Glutamatergic neuron (in vitro differentiated cells): ENCODE measurements around the gene CORO7. TPM values are rescaled to one million over a fixed set of nuclear protein-coding genes. Genes with fewer than 3 reads are reported as not detected.

Source experiments
- DNase-seq: peaks from one replicate; pipeline ENCODE4 v3.0.0; 2022
- H3K27ac Mint-ChIP-seq: one replicate; pipeline ENCODE4 v1.8.0; 2020; ENCODE audit warnings: mild to moderate bottlenecking, mixed read lengths, inconsistent platforms; ENCODE audit not compliant: unreplicated experiment
- H3K27me3 Mint-ChIP-seq: one replicate; pipeline ENCODE4 v1.8.0; 2020; ENCODE audit warnings: mild to moderate bottlenecking, moderate library complexity, mixed read lengths, inconsistent platforms; ENCODE audit not compliant: unreplicated experiment
- H3K36me3 Mint-ChIP-seq: one replicate; pipeline ENCODE4 v1.8.0; 2020; ENCODE audit warnings: mild to moderate bottlenecking, mixed read lengths, inconsistent platforms; ENCODE audit not compliant: unreplicated experiment
- H3K4me1 Mint-ChIP-seq: one replicate; pipeline ENCODE4 v1.8.0; 2020; ENCODE audit warnings: mild to moderate bottlenecking, low read depth, mixed read lengths, inconsistent platforms; ENCODE audit not compliant: unreplicated experiment
- H3K4me3 Mint-ChIP-seq: one replicate; pipeline ENCODE4 v1.8.0; 2020; ENCODE audit warnings: mild to moderate bottlenecking, mixed read lengths, inconsistent platforms; ENCODE audit not compliant: unreplicated experiment
- H3K9me3 Mint-ChIP-seq: one replicate; pipeline ENCODE4 v1.8.0; 2020; ENCODE audit warnings: mild to moderate bottlenecking, moderate library complexity, mixed read lengths, inconsistent platforms; ENCODE audit not compliant: unreplicated experiment
- total RNA-seq: library from RNA; stranded (reverse); fragmentation: NEBNext Ultra II Directional; extraction: Animal tissue kit (Norgen Biotek cat#: 25700); gene quantifications from one replicate; pipeline ENCODE4 v1.2.1, GENCODE V29; 2021; ENCODE audit not compliant: unreplicated experiment
- TF ChIP-seq, protein P1 (sequence below): fragments of 200-600 bp; sonication (generic); IDR thresholded peaks from one replicate; pipeline ENCODE4 v1.5.0; 2021; ENCODE audit not compliant: partially characterized antibody, unreplicated experiment

Gene CORO7
- total RNA-seq, 1 donor from 2014 or later = 200 TPM

DNA sequence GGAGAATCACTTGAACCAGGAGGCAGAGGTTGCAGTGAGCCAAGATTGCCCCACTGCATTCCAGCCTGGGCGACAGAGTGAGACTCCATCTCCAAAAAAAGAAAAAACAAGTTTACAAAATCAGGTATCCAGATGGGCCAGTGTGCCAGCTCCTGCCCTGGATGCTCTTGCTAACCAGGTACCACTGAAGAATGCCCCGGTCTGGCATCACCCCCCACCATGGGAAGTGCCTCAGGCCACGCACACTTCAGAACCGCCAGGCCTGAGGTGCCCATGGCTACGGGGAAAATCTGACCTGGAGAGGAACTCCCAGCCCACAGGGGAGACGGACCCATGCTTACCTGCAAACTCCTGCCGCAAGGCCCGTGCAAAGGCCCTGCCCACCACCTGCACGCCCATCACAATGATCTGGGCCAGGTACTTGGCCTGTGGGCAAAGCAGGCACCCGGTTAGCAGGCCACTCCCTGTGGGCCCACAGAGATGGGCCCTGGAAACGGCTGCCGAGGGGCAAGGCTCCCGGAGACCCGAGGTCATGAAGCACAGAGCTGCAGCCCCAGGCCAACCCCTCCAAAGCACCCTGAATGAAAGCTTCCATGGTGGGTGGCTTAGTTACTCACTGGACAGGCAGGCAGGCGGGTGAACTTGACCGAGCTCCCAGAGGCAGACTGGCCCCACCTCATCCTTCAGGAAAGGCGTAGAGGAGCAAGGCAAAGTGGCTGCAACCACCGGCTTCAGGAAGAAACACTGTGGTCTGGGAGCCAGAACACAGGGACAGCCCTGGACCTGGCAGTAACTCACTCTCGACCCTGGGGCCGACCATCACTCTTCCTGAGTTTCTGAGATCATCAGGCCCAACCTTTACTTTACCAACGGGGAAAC, 73.3 kb downstream of the CORO7 start:
- TF ChIP-seq, protein P1, sequence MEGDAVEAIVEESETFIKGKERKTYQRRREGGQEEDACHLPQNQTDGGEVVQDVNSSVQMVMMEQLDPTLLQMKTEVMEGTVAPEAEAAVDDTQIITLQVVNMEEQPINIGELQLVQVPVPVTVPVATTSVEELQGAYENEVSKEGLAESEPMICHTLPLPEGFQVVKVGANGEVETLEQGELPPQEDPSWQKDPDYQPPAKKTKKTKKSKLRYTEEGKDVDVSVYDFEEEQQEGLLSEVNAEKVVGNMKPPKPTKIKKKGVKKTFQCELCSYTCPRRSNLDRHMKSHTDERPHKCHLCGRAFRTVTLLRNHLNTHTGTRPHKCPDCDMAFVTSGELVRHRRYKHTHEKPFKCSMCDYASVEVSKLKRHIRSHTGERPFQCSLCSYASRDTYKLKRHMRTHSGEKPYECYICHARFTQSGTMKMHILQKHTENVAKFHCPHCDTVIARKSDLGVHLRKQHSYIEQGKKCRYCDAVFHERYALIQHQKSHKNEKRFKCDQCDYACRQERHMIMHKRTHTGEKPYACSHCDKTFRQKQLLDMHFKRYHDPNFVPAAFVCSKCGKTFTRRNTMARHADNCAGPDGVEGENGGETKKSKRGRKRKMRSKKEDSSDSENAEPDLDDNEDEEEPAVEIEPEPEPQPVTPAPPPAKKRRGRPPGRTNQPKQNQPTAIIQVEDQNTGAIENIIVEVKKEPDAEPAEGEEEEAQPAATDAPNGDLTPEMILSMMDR = no peak
- peaks cover 2% of the 10 kb centered on the region for H3K4me1 Mint-ChIP-seq
- no peak overlapping the region for H3K27ac Mint-ChIP-seq
- peaks cover 8% of the 10 kb centered on the region for H3K27me3 Mint-ChIP-seq
- H3K9me3 Mint-ChIP-seq = peaks cover 4% of the 10 kb centered on the region
- H3K36me3 Mint-ChIP-seq = no peaks in the 10 kb centered on the region
- DNase-seq = no peak
- no peak overlapping the region for H3K4me3 Mint-ChIP-seq

DNA sequence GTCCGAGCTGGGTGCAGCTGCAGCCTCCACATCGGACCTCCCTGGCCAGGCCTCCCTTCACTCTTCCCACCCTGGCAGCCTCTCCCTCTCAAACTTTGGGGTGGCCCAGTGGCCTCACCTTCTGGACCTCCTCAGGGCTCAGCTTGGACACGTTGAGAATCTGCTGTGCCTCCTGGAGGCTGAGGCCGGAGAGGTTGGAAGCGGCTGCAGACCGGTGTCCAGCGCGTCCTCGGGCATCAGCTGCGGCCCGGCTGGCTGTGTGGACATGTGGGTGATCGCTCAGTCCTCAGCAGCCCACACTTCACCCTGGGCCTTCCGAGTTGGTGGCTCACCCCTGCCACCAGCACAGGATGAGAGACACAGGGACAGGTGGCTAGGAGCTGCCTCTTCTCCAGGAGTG, 75.1 kb downstream of the CORO7 start:
- H3K27ac Mint-ChIP-seq = no peak overlapping the region
- H3K9me3 Mint-ChIP-seq = peaks cover 4% of the 10 kb centered on the region
- no peak overlapping the region for H3K4me3 Mint-ChIP-seq

DNA sequence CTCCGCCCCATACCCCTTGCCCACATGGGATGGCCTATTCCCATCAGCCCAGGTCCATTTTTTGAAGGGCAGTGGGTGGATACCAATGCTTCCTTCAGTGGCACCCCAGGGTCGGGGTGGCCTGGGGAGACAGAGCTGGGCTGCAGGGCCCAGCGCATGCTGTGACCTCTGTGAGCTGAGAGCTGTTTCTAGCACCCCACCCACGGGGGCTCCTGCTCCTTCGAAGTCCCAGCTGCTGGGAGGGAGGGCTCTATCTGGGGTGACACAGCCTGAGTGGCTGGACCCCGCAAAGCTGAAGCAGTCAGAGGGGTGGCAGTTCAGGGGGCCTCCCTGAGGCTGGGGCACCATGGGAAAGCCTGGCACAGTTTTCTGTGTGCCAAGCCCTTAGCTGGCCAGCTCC, 76.0 kb downstream of the CORO7 start:
- H3K27me3 Mint-ChIP-seq = peaks cover 6% of the 10 kb centered on the region
- no peak overlapping the region for H3K27ac Mint-ChIP-seq
- peaks cover 2% of the 10 kb centered on the region for H3K4me1 Mint-ChIP-seq
- H3K4me3 Mint-ChIP-seq = no peak overlapping the region
- no peak for DNase-seq
- H3K36me3 Mint-ChIP-seq = no peaks in the 10 kb centered on the region
- H3K9me3 Mint-ChIP-seq = peaks cover 4% of the 10 kb centered on the region
- TF ChIP-seq, protein P1 = no peak

More for the DNA sequence above, 75.1 kb downstream of the CORO7 start:
- DNase-seq = no peak
- H3K27me3 Mint-ChIP-seq = peaks cover 8% of the 10 kb centered on the region
- H3K4me1 Mint-ChIP-seq = peaks cover 2% of the 10 kb centered on the region
- TF ChIP-seq, protein P1 = no peak
- H3K36me3 Mint-ChIP-seq = no peaks in the 10 kb centered on the region

DNA sequence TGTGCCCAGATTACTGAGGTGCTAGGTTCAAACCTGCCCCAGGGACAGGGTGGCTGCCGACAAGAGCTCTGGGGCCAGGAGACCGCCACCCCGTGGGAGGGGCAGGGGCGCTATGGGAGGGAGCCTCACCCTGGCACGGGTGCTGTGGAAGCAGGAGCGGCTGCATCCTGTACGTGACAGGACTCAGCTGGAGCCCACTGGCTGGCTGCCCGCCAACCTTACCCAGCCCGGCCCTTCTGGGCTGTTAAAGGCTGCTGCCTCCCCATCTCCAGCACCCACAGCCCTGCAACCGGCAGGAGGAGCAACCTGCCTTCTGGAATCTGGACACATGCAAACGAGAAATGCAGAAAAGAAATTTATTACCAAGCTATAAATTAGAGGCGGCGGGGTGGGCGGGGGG, 76.5 kb downstream of the CORO7 start:
- Mint-ChIP-seq H3K4me3 (no peak overlapping the region), H3K9me3 (peaks cover 4% of the 10 kb centered on the region), H3K4me1 (peaks cover 2% of the 10 kb centered on the region), H3K36me3 (no peaks in the 10 kb centered on the region), H3K27ac (no peak overlapping the region), H3K27me3 (peaks cover 5% of the 10 kb centered on the region)
- no peak for DNase-seq
- TF ChIP-seq, protein P1 = no peak

DNA sequence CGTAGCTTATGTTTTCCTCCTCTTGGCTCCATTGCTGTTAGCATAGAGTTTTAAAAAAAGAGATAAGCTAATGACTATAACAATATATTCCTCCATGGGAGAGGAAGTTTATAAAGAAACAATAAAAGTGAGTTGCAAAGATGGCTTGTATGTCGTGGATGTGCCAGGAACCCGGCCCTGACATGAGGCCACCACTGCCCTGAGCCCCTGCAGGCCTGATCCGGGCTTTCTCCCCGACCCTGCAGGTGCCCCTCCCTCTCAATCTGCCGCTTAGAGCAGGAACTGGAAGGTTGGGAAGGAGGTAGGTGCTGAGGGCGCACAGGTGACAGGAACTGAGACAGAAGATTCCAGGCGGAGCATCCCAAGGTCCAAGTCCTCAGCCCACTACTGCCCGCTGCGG, 76.9 kb downstream of the CORO7 start:
- no peak overlapping the region for H3K4me3 Mint-ChIP-seq
- peaks cover 2% of the 10 kb centered on the region for H3K4me1 Mint-ChIP-seq
- peaks cover 3% of the 10 kb centered on the region for H3K27me3 Mint-ChIP-seq
- H3K27ac Mint-ChIP-seq = no peak overlapping the region
- no peaks in the 10 kb centered on the region for H3K36me3 Mint-ChIP-seq
- TF ChIP-seq, protein P1 = no peak
- DNase-seq = no peak
- peaks cover 1% of the 10 kb centered on the region for H3K9me3 Mint-ChIP-seq
